Ovary (tissue), 9 donors: ENCODE measurements around the gene DEGS2. TPM values are rescaled to one million over a fixed set of nuclear protein-coding genes. Genes with fewer than 3 reads are reported as not detected.

Source experiments
- DNase-seq, 5 donors: peaks; one replicate each; pipeline ENCODE4 v3.0.0-alpha.2; 2019 to 2020
- H3K27ac ChIP-seq, 2 donors: fragments of 200-600 bp; one replicate each; pipeline versions ENCODE4 v1.5.1 to v1.8.0; 2019 to 2022
- H3K27me3 ChIP-seq: fragments of 200-600 bp; one replicate; pipeline ENCODE4 v1.8.0; 2022
- H3K36me3 ChIP-seq: fragments of 200-600 bp; sonication (generic); one replicate; pipeline ENCODE4 v1.5.1; 2019
- H3K4me1 ChIP-seq: one replicate; pipeline ENCODE4 v1.8.1; 2013; ENCODE audit warnings: mild to moderate bottlenecking, moderate library complexity; ENCODE audit not compliant: insufficient read depth
- H3K4me3 ChIP-seq: fragments of 200-600 bp; sonication (generic); one replicate; pipeline ENCODE4 v1.5.1; 2017
- H3K9me3 ChIP-seq, 2 donors: fragments of 200-600 bp in 1 of 2; sonication (generic) in 1 of 2; one replicate each; pipeline versions ENCODE4 v1.5.1 to v1.8.1; 2013 to 2019; ENCODE audit warnings: mild to moderate bottlenecking in 1 of 2, moderate library complexity in 1 of 2
- EP300 ChIP-seq: sonication (generic); formaldehyde crosslinking; IDR thresholded peaks from one replicate; pipeline ENCODE4 v1.6.1; 2017; ENCODE audit warnings: antibody characterized with exemption
- POLR2A ChIP-seq: fragments of 450-650 bp; IDR thresholded peaks from one replicate; pipeline ENCODE4 v1.6.1; 2017; ENCODE audit warnings: antibody characterized with exemption, mild to moderate bottlenecking, moderate library complexity
- WGBS, 3 donors: extraction: QIAGEN DNeasy Blood & Tissue Kit in 1 of 3; methylation state at CpG; one replicate each; pipeline versions ENCODE4 v1.1.5 to v1.1.7; 2013 to 2017; 5-methylcytosine and 5-hydroxymethylcytosine counted together
- intact Hi-C, 4 donors: fragments of 100-400 bp; cut with DNase I; formaldehyde crosslinking; loops; one replicate each; pipeline versions ENCODE4 v1.11.0 to v1.15.1; 2022 to 2023
- polyA plus RNA-seq, 2 donors: library from polyadenylated mRNA; stranded (reverse); fragments of 200-250 nt in 1 of 2; fragments of 350-450 nt in 1 of 2; fragmentation: Illumina TruSeq in 1 of 2; extraction: RNeasy Lipid Tissue Mini Kit (QIAGEN cat#74804) in 1 of 2; gene quantifications; one replicate each; pipeline ENCODE4 v1.2.3, GENCODE V29; 2013 to 2014
- total RNA-seq, 7 donors: library from RNA; depleted of rRNA in 2 of 7; stranded (reverse); fragments of >200 nt in 2 of 7; fragmentation: NEBNext Ultra II Directional in 3 of 7; extraction: Animal tissue kit (Norgen Biotek cat#: 25700) in 3 of 7; gene quantifications; one replicate each; pipeline versions ENCODE4 v1.1.0 to v1.2.4, GENCODE V29; 2016 to 2023
- TF ChIP-seq, protein P1 (sequence below), 3 donors: fragments of 450-650 bp in 2 of 3; fragments of 200-600 bp in 1 of 3; IDR thresholded peaks; one replicate each; pipeline versions ENCODE4 v1.5.1 to v1.8.0; 2016 to 2022; ENCODE audit warnings: antibody characterized with exemption in 3 of 3, mild to moderate bottlenecking in 1 of 3
- donor health status: DM: no; HTN: no; CAD: no; lungs with moderate emphysema.
- donor health status: DM: no; HTN: no; CAD: no.
- donor health status: Bipolar disorder and iron deficiency.
- donor health status: DM: yes; HTN: yes; CAD: no.
- donor health status: DM: no; HTN: no; CAD: no.
- donor health status: DM: yes; HTN: yes; CAD: no.

DEGS2 gene
- total and polyA plus RNA-seq, 9 donors = 0.45 to 7.9 (median 2.3) TPM; not detected in 1

GRCh38 chr14:100152091-100152490 lies 7.4 kb downstream of the DEGS2 start:
- DNase-seq = no peak
- TF ChIP-seq EP300 = no peak
- TF ChIP-seq POLR2A = no peak
- TF ChIP-seq, protein P1, sequence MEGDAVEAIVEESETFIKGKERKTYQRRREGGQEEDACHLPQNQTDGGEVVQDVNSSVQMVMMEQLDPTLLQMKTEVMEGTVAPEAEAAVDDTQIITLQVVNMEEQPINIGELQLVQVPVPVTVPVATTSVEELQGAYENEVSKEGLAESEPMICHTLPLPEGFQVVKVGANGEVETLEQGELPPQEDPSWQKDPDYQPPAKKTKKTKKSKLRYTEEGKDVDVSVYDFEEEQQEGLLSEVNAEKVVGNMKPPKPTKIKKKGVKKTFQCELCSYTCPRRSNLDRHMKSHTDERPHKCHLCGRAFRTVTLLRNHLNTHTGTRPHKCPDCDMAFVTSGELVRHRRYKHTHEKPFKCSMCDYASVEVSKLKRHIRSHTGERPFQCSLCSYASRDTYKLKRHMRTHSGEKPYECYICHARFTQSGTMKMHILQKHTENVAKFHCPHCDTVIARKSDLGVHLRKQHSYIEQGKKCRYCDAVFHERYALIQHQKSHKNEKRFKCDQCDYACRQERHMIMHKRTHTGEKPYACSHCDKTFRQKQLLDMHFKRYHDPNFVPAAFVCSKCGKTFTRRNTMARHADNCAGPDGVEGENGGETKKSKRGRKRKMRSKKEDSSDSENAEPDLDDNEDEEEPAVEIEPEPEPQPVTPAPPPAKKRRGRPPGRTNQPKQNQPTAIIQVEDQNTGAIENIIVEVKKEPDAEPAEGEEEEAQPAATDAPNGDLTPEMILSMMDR (IDR thresholded peaks at IDR 0.05) = no peak
- Histone ChIP-seq H3K36me3 (no peaks in the 10 kb centered on the region), H3K9me3 (no peaks in the 10 kb centered on the region), H3K27ac (no peak overlapping the region), H3K4me3 (no peak overlapping the region), H3K27me3 (no peaks in the 10 kb centered on the region), H3K4me1 (peaks cover 4% of the 10 kb centered on the region)
- 63 to 77% (median 65%) methylated on average over 10 of the region's 10 CpGs for WGBS, 3 donors
- intact Hi-C loops = loop anchor here in 1 of 4 donors (10.0 kb wide), 1 partner anchor 1497 kb away; no protein-coding TSS in a partner anchor

GRCh38 chr14:100150932-100151587 lies 8.4 kb downstream of the DEGS2 start:
- no peaks in the 10 kb centered on the region for H3K36me3 ChIP-seq
- intact Hi-C loops = loop anchor here in 1 of 4 donors (10.0 kb wide), 1 partner anchor 1496 kb away; no protein-coding TSS in a partner anchor
- H3K9me3 ChIP-seq = no peaks in the 10 kb centered on the region
- H3K4me1 ChIP-seq = peaks cover 4% of the 10 kb centered on the region
- WGBS, 3 donors = 72 to 83% (median 75%) methylated on average over 12 of the region's 12 CpGs
- no peak for TF ChIP-seq POLR2A
- H3K4me3 ChIP-seq = no peak overlapping the region
- H3K27ac ChIP-seq = no peak overlapping the region
- H3K27me3 ChIP-seq = no peaks in the 10 kb centered on the region
- no peak for DNase-seq

GRCh38 chr14:100149851-100150611 lies 9.4 kb downstream of the DEGS2 start:
- no peak overlapping the region for H3K27ac ChIP-seq
- no peak for TF ChIP-seq POLR2A
- TF ChIP-seq EP300 = no peak
- TF ChIP-seq, protein P1 (IDR thresholded peaks at IDR 0.05) = no peak
- intact Hi-C loops = loop anchor here in 1 of 4 donors (10.0 kb wide), 1 partner anchor 1495 kb away; no protein-coding TSS in a partner anchor
- H3K9me3 ChIP-seq = no peaks in the 10 kb centered on the region
- H3K4me3 ChIP-seq = no peak overlapping the region
- no peak for DNase-seq
- H3K4me1 ChIP-seq = no peaks in the 10 kb centered on the region
- no peaks in the 10 kb centered on the region for H3K27me3 ChIP-seq
- 15 to 28% (median 21%) methylated on average over 19 to 21 of the region's 21 CpGs for WGBS, 3 donors
- no peaks in the 10 kb centered on the region for H3K36me3 ChIP-seq

DNA sequence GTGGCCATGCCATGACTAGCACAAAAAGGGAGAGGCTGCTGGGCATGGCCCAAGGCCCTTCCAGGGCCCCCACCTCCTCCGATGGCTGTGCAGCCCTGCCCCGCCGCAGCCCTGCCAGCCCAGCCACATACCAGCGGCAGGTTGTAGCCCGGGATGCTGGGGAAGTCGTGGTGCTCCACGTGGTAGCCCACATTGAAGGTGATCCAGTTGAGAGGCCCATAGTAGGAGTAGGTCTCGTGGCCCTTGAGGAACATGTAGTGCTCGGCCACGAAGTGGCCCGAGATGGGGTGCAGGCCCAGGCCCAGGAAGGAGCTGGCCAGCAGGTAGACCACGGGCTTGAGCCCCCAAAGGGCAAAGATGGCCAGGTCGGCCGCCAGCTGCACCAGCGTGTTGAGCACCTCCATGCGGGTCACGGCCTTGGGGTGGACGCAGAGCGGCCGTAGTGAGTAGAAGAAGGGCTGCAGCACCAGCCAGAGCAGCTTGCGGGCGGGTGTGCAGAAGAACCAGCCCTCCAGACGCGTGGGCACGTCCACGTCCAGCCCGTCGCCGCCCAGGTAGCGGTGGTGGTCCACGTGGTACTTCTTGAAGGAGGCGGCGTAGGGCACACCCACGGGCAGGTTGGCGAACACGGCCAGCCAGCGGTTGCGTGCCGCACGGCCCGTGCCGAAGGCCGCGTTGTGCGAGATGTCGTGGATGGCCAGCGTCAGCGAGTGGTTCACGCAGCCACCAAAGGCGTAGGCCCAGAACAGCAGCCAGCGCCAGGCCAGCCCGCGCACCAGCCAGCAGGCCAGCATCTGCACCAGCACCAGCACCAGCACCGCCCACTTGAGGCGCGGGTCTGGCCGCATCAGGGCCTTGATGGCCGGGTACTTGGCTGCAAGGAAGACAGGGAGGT lies 10.4 kb downstream of the DEGS2 start:
- H3K9me3 ChIP-seq = no peaks in the 10 kb centered on the region
- H3K4me1 ChIP-seq = no peaks in the 10 kb centered on the region
- no peak for DNase-seq
- no peak overlapping the region for H3K27ac ChIP-seq
- H3K36me3 ChIP-seq = no peaks in the 10 kb centered on the region
- TF ChIP-seq EP300 (no peak), POLR2A (no peak)
- TF ChIP-seq, protein P1 (IDR thresholded peaks at IDR 0.05) = no peak
- intact Hi-C loops = no loop called here
- no peak overlapping the region for H3K4me3 ChIP-seq
- WGBS, 3 donors = 86 to 90% (median 89%) methylated on average over 56 to 58 of the region's 58 CpGs
- no peaks in the 10 kb centered on the region for H3K27me3 ChIP-seq
